HG03575 (cell line): Measurements from ENCODE around the gene OR2V1.
"Not testable (repeated sequence)": the region's sequence is repeated elsewhere in the genome, so short reads cannot be mapped to it uniquely, and the experiment has no call there.

Source experiments
- ATAC-seq: cut with Tn5 transposase; IDR thresholded peaks from one replicate; pipeline ENCODE4 v1.9.1; 2021; ENCODE audit not compliant: unreplicated experiment, insufficient number of reproducible peaks, low FRiP score; ENCODE audit errors: extremely low read depth

OR2V1 gene

DNA sequence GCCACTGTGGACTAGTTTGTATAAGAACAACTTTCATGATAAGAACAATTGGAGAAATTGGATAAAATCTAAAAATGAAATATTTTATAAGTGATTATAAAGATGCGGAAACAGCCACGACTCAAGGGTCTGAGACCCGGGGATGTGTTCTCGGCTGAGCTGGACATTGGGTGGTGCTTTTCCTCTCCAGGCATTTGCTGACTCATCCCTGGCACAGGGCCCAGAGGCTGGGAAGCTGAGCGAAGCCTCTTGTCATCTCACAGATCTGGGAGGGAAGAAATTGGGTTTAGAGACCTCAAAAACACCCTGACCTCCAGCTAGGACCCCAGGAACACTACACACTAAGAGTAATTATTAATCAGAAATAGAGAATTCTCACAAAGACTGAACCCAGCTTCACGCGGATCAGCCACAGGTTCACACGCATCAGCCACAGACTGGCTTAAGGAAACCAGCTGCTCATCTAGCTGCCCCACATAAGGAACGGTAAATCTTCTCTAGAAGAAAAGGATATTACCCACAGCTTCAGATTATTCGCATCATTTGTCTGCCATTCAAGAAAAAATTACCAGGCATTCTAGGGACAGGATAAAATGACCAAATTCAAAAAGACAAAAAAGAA lies 2.8 kb upstream of the OR2V1 start:
- no peak for ATAC-seq

DNA sequence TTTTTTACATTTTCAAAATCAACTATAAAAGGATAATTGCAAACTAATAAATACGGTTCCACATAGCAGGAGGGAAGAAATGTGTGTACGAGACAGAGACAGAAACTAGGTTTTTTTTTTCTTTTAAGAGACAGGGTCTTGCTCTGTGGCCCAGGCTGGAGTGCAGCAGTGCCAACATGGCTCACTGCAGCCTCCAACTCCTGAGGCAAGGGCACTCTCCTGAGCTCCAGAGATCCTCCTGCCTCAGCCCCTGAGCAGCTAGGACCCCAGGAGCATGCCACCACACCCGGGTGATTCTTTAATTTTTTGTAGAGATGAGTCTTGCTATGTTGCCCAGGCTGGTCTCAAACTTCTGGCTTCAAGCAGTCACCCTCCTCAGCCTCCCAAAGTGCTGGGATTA lies 2.1 kb upstream of the OR2V1 start:
- no peak for ATAC-seq

DNA sequence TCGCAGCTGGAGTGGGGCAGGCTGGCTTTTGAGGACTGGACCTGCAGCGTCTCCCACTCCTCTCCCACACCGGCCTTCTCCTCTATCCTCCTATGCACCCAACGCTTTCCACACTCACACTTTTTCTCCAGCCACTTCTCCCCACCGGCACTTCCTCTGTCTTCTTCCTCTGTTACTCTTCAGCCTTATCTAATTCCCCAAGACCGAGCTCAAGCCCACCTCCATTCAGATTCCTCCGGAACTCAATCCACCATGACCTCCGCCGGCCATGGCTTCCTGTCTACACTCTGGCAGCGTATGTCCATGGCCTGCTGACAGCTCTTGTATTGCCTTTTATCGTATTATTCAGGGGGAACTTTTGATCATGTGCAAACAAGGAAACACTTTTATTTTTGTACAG lies 545 bp upstream of the OR2V1 start:
- no peak for ATAC-seq

DNA sequence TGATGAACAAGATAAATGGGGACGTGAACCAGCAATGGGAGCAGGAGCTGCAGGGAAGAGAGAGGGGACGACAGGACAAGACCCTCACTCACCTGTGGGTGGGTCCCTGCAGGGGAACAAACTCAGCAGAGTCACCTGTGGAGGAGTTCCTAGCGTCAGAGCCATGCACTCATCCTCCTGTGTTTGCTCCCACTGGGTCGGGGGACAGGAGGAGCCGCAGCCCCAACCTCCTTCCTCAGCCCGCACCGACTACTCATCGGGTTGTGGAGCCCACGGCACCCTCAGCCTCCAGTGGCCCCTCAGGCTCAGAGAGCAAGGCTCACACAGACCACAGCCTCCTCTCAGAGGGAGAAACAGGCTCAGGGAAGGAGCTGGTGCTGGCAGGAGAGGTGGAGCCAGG lies 888 bp downstream of the OR2V1 start:
- not testable (repeated sequence) for ATAC-seq

DNA sequence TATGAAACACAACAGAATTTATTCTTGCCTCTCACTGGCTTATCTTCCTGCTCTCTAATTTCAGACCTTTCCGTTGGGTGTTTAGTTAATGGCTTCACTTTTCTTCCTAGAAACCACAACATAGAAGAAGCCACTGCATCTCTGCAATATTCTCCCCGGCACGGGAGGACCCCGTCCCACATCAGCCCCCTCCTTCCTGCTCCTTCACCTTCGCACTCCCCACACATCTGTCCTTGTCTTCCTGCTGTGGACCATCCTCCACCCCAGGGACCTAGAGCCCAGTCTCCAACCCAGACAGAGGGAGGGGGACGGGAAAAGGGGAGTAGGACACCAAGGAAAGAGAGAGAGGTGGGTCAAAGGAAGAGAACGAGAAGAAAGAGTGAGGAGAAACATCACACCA lies 1.4 kb downstream of the OR2V1 start:
- no peak for ATAC-seq

DNA sequence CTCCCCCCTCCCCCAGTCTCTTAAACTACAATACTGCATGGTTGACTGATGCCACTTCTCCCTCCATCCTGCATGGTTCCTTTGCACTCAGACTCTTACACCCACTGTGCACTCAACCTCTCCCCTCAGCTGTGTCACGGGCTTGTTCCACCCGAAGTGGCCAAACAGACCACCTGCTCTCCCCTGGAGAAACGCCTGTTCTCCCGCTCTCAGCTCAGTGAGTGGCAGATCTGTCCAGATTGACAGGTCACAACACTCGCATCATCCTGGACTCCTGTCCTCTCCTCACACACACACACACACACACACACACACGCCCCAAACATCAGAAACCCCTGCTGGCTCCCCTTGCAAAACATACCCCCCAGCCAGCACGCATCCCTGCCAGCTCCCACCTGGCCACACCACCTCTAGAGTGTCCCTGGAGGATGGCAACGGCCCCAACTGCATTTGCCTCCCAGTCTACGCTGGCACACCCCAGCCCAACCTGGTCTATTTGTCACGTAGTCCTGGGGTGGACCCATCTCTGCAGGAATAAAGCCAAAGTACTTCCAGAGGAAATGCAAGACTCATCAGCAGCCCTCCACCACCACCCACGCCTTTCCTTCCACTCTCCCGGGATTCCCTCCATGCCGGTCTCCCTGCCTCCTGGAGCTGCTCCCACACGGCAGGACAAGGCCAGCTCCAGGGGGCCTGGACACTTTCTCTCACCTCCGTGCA lies 2.9 kb downstream of the OR2V1 start:
- ATAC-seq: no peak

DNA sequence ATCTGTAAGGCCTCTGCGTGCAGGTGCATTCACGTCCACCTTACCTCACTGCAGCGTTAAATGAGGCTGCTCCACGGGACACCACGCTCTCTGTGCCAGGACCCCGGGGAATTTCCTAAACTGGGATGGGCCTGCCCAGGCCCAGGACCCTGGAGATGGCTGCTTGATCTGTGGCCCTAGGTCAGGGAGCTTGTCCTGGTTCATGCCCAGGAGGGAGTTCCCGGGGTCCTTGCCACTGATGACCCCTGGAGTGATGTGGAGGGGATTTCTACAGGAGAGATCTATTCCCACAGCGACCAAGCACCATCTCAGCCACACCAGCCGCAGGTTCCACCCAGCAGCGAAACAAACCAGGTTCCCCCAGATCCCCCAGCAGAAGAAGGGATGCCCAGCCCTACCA lies 3.5 kb downstream of the OR2V1 start:
- no peak for ATAC-seq

DNA sequence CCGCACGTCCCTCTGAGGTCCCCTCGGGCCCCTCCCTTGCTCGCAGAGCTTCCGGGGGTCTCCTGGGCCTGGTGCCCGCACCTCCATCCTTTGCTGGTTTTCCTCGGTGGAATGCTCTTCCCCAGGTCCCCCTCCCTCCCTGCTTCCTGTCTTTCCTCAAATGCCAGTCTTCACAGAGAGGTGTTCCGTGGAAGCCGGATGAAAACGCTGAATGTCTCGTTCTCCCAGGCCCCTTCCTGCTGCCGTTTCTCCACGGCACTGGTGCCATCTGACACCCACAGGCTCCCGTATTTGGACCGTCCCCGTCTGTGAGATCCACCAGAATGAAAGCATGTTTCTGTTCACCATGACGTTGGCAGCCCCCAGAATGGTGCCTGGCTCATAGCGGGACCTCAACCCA lies 4.1 kb downstream of the OR2V1 start:
- no peak for ATAC-seq

DNA sequence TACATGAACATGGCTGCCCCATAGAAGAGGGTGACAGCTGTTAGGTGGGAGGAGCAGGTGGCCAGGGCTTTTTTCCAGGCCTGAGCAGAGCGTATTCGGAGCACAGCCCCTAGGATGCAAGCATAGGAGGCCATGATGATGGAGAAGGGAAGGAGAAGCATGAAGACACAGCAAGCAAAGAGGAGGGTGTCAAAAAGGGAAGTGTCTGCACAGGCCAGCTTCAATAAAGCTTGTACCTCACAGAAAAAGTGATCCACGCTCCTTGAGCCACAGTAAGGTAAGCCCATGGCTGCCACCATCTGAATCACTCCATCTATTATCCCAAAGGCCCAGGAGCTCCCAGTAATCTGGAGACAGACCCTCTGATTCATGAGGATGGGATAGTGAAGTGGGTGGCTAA lies 6.4 kb downstream of the OR2V1 start:
- no peak for ATAC-seq

DNA sequence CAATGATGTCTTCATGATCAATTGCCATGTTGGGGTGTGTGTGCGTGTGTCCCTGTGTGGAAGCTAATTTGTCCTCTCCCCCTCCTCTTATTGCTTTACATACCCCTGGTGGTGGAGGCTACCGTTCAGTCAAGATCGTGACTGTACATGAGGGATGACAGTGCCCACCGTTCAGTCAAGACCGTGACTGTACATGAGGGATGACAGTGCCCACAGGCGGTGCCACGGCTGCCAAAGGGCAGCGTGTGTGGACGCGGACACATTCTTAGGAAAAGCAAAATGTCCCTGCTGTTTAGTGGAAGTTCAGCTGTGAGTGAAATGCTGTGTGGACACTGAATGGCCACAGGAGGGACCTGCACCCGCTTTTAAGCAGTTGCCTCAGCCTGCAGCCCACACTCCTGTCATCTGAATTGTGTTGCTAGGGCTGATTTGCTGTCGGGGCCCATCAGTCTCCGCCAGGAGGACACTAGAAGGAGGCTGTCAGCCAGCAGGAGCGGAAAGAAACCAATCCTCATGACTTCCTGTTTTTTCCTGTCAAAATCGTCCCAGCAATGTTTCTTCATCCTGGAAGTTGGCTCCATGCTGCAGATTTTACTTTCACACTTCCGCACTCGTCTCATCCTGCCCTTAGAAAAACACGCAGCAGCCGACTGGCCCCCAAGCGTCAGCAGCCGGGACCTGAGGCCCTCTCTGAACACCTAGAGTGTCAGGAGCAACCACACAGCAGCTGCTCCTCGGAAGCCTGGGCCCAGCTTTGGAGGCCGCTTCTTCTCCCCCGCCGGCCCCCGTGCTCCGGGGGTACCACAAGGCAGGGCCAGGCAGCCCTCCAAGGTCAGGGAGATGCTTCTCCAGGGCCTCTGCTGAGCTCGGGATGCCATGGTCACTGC lies 9.1 kb downstream of the OR2V1 start:
- no peak for ATAC-seq

DNA sequence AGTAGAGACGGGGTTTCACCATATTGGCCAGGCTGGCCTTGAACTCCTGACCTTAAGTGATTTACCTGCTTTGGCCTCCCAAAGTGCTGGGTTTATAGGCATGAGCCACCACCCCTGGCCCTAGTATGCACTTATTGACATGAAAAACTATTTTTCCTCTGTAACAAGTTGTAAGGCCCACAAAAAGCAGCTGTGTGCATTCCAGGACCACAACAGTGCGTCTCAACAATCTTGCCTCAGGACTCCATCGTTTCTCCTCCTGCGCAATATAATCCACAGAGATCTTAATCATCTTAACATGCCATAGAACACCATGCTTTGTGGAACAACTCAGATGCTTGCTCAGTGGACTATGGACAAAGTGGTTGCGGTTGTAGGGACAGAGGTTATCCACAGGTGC lies 10.2 kb downstream of the OR2V1 start:
- ATAC-seq: no peak

DNA sequence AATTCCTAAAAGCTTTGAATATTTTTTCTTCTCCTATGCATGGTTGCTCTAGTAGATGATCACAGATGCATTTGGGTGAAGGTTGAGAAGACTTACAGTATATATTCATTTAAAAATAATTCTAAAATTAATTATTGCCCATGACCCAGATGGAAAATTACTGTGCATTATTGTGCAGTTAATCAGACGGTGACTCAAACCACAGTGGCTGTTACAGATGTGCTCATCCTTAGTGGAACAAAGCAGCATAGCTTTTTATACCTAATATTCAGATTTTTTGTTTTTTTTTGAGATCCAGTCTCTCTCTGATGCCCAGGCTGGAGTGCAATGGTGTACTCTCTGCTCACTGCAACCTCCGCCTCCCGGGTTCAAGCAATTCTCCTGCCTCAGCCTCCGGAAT lies 10.7 kb downstream of the OR2V1 start:
- ATAC-seq: no peak

DNA sequence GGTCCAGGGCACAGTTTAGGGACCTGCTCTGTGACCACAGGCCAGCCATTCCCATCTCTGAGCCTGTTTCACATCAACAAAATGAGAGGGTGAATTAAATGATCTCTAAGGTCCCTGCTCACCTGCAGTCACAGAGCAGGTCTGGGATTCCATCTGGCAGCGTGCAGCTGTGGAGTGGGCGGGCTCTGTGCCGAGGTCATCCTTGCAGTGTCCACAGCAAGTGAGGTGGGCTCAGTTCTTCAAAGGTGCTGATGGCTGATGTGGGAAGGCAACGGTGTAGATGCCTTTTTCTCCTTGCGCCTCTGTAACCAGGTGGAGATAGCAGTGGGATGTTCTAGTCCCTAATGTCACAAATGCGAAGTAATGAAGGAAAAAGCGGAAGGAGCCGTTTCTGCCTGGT lies 11.9 kb downstream of the OR2V1 start:
- no peak for ATAC-seq

DNA sequence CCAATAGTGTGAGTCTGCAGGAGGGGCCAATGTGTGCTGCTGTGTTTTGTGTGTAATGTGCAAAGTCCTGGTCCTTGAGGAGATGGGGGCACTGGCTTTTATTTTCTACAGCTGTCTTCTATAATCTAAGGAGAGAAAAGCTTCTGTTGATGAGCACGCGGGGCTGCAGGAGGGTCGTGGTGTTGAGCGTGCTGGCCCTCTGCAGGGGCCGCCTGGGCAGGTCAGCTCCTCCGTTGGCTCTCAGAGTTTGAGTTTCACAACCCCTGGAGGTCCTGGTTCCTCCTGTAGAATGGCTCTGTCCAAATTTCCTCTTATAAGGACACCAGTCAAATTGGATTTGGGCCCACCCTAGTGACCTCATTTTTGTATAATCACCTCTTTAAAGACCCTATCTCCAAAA lies 12.6 kb downstream of the OR2V1 start:
- no peak for ATAC-seq

DNA sequence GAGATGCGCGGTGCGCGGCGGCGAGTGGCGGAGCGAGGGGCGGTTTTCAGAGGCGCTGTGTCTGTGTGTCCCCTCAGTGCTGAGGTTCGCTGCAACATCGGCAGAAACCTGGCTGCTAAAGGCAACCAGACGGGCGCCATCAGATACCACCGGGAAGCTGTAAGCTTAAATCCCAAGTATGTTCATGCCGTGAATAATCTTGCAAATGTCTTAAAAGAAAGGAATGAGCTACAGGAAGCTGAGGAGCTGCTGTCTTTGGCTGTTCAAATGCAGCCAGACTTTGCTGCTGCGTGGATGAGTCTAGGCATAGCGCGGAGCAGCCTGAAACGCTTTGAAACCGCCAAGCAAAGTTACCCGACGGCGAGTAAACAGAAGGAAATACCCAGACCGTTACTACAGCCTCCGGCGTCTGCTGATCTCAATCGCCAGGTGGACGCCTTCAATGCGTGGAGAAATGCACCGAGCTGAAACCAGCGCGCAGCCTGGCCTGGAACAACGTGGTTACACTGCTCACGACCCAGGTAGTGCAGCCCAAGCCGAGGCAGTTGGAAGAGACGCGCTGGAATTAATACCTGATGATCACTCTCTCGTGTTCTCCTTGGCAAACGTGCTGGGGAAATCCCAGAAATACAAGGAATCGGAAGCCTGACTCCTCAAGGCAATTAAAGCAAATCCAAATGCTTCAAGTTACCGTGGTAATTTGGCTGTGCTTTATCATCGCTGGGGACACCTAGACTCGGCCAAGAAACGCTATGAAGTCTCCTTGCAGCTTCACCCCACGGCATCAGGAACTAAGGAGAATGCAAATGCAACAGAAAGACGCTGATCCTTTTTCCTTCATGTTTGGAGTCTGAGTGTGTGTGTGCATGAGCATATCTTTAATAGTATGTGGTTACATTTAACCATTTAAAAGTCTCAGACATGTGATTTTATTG lies 15.9 kb downstream of the OR2V1 start:
- no peak for ATAC-seq

DNA sequence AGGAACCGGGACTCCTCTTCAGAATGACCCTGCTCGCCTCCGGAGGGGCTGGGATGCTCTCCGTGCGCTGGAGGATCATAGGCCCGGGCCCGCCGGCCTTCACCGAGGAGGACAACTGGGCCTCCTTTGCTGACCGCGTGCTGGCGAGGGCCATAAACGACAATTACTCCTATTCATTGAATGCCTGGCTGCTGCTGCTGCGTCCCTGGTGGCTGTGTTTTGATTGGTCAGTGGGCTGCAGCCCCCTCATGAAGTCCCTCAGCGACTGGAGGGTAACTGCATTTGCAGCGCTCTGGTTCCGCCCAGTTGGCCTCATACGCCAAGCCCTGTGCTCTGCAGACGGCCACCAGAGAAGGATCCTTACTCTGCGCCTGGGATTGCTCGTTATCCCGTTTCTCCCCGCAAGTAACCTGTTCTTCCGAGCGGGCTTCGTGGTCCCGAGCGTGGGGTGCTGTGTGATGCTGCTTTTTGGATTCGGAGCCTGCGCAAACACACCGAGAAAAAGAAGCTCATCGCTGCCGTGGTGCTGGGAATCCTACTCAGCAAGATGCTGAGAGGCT lies 16.6 kb downstream of the OR2V1 start:
- ATAC-seq: no peak

DNA sequence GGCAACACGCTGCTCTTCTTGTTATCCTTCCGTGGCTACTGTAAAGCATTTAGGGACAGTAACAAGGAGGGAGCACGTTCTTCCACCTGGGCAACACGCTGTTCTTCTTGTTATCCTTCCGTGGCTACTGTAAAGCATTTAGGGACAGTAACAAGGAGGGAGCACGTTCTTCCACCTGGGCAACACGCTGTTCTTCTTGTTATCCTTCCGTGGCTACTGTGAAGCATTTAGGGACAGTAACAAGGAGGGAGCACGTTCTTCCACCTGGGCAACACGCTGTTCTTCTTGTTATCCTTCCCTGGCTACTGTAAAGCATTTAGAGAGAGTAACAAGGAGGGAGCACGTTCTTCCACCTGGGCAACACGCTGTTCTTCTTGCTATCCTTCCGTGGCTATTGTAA lies 17.4 kb downstream of the OR2V1 start:
- not testable (repeated sequence) for ATAC-seq

DNA sequence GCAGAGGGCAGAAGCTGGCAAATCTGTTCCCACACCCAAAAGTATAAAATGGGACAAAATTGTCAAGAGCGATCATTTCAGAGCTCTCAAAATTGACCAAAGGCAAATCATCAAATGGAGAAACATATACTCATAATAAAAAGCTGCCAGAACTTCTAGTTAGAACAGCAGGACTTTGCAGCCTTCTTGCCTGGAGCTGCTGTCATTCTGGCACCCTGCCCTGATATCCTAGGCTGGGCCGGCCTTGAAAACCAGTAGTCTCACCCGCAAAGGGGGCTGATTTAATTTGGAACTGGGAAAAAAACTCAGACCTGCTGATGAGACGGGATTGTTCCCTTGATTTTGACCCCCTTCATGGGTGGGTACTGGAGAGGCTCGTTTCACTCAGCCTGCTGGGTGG lies 18.5 kb downstream of the OR2V1 start:
- ATAC-seq: no peak

DNA sequence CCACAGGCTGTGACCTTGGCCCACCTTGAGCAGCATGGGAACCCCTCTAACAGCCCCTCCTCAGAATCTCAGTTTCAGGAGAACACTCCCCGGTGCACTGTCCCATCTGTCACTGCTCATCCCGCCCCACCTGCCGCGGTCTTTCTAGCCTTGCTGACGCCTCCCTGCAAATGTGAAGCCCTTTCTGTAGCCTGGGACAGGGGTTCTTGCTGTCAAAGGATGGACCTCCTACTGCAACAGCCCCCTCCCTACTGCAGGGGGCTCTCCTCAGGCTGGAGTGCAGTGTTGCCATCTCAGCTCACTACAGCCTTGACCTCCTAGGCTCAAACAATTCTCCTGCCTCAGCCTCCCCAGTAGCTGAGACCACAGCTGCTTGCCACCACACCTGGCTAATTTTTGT lies 20.0 kb downstream of the OR2V1 start:
- no peak for ATAC-seq
